ENCODE data around the gene SNRK.
"Not testable (repeated sequence)": the region's sequence is repeated elsewhere in the genome, so short reads cannot be mapped to it uniquely, and the experiment has no call there.

Gene SNRK

DNA sequence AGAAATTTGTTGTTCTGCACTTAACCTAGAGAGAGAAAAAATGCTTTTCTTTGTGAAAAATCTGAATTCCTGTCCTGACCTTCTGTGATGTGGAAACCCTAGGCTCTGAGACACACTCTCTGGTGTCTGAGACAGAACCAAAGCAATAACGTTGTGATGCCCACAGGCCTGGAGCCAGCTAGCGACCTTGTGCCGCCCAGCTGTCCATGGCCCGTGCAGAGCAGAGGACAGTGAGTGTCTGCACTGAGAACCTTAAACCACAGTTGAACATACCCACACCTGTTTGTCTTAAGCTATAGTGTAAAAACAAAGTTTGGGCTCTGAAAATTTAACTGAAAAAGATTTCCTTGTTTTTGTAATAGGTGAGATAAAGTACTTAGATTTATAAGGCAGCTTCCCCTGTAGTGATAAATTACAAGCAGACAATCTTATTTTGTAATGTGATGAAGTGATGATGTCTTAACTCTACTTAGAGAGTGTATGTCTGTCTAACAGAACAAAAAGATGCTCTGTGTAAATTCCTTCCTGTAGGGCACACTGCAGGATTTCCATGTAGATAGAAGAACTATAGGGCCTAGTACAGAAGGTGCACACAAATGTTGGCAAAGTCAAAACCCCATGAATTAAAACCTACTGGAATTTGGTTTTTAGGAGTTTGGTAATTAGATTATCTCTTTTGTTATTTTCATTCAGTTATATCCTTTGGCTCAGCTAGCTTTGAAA is 62.7 kb downstream of the SNRK start:
- DNase-seq: no peak

DNA sequence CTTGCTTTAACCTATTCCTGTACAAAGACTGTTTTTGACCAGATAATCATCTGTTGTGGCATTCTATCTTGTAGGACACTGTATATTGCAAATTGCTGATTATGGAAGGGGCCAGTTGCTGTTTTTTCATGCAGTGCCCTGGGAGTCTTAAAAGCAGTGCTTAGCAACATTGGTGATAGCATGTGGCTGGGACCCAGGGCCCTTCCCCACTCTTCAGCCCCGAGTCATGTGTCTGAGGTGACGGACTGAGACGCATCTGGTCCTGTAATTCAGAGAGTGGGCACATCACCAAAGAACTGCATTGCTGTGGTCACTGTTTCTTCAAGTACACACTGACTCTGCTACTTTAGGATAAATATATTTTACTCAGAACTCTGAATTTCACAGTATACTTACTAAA is 63.4 kb downstream of the SNRK start:
- DNase-seq: no peak

DNA sequence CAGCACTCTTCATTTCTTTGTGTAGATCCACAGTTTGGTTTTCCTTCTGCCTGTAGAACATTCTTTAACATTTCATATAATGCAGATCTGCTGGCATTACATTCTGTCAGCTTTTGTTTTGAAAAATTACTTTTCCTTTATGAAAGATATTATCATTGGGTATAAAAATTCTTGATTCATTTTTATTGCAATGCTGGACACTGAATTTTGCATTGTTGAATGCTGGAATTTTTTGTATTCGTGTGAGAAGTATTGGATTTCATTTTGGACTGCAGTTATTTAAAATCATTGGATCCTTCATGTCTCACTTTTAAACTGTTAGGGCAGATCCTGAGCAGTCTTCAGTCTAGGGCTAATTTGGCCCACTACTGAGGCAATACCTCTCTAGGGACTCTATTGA is 67.1 kb downstream of the SNRK start:
- DNase-seq: no peak

DNA sequence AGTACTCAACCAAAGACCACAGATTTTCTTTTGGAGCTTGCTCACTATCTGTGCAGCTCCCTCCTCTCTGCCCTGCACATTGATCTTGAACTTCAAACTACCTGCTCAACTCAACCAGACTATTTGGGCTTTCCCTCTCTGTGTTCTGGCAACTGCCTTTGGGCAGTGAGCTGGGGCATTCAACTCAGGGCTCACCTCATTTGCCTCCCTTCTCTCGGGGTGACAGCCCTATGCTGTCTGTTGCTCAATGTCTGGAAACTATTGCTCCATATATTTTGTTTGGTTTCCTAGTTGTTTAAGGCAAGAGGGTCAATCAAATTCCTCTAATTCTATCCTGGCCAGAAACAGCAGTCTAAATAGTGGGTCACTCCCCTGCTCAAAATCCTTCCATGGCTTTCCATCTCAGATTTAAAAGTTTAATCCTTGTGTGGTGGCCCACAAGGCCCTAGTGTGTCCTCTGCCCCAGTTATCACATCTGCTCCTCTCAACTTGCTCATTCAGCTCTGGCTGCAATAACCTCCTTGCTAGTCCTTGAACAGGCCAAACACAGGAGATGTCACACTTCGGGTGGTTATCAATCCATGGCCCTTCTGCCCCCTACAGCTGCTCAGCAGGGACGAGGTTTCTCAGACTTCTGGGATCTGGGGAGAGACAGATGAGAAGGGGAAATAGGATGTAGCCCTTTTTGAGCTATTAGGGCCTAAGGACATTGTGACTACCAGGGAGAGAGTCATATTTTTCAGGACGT is 67.8 kb downstream of the SNRK start:
- no peak for DNase-seq

DNA sequence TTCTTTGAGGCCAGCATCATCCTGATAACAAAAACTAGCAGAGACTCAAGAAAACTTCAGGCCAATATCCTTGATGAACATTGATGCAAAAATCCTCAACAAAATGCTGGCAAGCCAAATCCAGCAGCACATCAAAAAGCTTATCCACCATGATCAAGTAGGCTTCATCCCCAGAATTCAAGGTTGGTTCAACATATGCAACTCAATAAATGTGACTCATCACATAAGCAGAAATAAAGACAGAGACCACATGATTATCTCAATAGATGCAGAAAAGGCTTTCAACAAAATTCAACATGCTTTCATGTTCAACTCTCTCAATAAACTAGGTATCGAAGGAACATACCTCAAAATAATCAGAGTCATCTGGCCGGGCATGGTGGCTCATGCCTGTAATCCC is 69.7 kb downstream of the SNRK start:
- DNase-seq: not testable (repeated sequence)

DNA sequence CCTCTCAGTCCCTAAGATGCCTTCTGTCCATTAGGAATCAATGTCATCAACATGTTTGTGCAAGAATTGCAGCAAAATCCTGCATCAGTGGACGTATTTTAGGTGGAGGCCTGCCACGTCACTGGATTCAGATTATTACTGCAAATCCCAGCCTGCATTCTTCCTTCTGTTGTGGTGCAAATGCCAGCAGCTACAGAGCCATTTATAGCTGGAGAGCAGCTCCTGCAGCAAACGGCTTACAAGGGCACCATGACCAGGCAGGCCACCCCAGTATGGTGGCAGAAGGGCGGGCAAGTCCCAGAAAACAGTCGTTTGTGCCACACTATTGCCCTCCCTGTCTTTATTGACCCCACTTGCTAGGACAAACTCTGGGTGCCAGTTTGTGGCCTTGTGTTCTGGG is 74.7 kb downstream of the SNRK start:
- no peak for DNase-seq

DNA sequence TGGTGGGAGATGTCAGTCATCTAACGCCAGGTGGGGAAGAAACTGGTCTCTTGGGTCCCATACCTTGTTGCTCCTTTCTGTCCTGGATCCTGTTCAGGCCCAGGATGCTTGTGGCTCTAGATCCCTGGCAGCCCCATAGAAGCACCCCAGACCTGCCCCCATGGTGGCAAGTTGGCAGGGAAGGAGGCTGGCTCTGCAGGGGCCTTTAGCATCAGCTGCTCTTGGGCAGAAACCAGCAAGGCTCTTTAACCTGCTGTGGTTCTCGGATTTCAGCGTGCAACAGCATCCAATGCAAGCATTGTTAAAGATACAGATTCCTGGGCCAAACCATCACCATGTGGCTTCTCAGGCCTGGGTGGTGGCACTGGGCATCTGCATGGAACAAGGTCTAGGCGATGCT is 75.8 kb downstream of the SNRK start:
- DNase-seq: no peak

DNA sequence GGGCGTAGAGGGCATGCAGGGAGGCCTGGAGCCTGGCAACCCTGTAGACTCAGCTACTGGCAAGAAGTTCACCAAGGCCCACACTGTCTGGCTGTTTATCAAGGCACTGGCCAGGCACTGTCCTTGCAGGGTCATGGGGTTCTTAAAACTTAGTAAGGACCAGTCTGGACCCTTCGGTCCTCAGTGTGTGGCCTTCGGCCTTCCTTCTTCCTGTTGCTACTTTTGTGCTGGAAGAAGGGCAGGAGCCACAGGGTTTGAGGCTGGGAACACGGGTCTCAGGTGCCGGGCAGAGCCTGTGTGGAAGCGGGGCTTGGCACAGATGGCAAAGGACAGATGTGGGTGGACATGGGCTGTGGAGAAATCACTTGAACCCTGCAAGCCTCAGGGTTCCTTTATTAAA is 76.6 kb downstream of the SNRK start:
- DNase-seq: no peak

DNA sequence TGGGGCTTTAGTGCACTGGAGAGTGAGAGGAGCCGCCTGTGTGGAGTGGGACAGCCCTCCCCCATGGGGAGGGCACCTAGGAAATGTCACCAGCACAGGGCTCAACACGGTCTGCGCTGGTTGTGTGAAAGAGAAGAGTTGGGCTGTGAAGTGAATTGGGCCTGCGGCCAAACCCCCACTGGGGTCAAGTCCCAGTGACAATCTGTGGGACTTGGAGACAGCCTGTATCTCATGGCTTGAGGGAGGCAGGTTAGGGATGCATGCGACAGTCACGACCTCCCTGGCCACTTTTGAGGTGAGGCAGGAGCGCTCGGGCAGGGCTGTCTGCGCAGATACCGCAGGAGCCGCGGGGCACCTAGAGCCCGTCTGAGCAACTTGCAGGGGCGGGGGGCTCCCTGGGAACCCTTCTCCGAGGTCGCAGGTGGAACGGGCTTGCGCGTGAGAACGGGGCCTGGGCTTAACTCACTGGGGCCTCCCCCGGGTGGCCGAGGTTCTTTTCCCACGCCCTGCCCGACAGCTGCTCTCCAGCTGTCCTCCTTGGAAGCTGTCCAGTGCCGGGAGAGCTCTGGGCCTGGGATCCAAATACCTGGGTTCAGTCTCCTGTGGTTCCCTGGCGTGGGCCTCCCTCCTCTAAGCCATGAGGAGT is 77.4 kb downstream of the SNRK start:
- DNase-seq: no peak

DNA sequence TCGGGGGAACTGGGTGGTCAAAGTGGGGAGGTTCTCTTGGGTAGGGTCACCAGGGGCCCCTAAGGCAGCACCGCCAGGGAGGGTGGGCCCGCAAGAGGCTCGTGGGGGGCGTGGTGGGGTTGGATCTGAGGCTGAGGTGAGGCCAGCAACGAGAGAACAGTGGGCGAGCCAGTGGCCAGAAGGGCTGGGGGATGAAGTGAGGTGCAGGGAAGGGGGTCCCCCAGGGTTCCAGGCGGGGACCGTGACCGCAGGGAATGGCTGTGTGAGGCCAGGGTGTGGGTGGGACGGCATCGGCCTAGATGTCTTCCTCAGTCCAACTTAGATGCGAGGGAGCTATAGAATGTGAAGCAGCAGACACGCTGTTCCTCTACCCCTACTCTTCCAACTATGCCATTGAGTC is 78.2 kb downstream of the SNRK start:
- DNase-seq: no peak

DNA sequence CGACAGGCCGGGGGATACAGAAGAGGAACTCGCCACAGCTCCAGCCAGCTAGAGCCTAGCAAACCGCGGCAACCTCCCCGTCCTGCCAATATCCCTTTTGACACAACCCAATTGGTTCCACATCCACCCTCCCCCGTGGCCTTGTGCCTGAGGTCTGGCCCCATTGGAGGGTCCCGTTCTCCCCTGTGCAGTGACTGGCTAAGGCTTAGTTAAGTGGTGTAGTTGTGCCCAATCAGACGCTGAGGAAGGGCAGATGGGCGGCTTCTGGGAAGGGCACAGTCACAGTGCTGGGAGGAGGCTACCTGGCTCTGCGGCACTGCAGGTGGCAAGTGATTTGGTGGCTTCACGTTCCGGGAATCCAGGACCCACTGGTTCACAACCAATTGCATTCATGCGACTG is 78.6 kb downstream of the SNRK start:
- no peak for DNase-seq

DNA sequence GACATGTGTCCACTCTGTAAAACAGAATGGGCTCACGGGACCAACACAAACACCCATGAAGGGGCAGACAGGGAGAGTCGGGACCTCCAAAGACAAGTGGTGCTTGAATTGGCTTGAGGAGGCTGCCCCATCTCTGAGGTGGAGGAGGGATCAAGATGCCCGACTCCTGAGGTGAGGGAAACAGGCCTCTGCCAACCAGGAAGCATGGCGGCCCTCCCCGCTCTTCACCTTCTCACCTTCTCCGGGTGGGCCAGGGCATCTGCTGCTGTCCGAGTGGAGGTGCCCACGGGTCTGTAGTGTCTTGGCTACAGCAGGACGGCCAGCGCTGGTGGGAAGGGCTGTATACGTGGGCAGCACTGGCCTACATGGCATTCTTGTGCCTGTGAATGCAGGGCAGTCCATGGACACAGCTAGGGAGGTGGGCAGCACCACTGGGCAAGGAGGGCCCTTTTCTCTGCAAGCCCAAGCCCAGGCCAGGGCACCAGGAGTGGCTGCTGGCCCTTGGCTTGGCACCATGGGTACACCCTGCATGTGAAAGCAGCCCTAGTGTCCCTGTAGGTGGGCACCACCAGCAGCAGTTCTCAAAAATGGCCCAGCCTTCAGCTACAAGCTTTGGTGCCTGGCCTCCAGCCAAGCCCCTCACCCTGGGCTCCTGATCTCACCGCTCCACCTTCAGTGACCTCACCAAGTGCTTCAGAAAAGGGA is 79.4 kb downstream of the SNRK start:
- DNase-seq: no peak

DNA sequence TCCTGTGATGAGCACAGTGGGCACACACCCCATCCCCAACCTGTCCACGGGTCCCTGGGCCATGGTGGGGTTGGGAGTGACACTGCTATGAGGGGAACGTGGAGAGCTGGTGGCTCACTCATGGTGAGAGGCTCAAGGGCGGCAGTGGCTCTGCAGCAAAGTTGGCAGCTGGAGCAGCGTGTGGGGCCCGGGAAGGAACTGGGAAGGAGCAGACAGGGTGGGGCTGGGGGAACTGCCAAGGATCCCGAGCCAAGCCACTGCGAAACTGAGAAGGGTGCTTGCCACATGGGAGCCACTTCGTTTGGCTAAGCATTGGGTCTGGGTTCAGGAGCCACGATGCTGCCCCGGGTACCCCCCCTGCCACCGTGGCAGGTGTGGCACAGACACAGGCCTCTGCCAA is 80.1 kb downstream of the SNRK start:
- no peak for DNase-seq

DNA sequence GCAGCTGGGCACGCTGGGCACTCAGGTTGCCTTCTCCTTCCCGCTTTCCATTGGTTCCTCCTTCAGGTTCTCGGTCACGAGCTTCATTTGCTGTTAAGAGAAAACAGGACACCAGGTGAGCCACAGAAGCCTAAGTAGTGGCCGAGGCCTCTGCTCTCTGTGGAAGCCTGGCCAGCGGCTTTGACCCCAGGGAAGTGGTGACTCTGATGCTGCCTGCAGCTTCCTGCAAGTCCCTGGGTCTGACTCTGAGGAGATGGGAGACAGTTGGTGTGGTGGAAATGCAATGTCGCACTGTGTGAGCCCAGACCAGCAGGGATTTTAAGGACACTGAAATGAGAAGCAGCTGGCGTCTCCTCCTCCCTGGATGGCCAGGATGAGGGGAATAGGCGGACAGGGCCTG is 80.5 kb downstream of the SNRK start:
- DNase-seq: no peak

DNA sequence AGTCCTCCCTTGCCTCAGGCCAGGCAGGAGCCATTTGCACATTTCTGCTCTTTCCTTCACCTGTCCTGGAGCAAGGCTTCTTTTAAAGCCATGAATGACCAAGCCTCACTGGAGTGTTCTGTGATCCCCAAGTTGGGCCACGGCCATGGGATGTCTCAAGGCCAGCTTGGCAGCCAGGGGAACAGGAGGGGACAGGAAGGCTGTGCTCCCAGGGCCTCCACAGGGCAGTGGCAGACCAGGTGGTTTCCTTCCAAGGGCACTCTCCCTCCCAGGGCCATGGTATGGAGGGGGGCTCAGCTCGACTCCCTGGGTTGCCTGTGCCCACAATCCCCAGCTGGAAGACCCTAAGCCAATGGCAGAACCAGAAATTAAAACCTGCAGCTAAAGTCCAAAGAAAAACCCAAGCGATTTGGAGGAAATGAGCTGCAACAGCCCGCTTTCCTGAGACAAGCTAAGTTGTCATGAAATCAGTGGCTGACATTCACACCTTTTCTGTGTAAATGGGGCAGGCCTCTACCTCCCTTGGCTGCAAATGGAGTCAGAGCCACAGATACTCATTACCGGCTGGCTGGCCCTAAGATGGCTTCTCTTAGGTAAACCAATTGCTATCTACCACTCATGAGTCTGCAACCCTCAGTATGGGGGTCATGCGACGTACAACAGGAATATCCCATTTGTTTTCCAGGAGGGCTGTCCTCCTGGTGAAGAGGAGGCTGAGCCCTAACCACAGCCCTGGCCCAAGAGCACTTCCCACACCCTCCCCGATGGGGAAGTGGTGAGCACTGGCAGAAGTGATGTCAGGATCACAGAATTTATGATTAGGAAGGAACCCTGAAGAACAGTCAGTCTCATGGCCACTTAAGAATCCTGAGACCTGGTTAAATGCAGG is 83.3 kb downstream of the SNRK start:
- no peak for DNase-seq

DNA sequence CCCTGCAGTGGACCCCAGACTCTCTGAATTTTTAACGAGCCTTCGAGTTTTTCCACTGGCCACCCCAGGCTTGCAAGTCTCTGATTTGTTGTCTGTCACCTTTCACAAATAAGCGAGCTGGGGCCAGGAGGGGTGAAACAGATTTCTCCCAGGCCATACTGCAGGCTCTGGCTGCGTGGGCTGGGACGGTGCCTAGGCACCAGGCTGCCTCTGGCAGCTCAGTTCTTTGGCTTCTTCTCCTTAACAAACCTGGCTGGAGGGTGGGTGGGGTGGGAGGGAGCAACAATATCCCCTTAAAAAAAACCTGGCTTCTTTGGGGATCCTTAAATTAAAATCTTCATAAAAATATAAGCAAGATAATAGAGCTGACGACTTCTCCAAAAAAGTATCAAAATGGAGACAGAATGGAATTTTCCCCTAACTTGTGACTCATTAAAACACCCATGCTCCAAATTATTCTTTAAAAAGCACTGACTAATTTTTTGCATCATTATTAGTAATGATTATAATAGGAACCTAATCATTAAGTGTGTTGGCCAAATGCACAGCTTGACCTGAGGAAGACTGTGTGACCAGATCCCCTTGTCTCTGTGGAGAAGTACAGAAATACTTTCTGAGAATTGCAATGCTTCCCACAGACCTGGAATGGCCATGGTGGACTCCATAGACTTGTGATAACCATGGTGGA is 84.1 kb downstream of the SNRK start:
- DNase-seq: no peak

DNA sequence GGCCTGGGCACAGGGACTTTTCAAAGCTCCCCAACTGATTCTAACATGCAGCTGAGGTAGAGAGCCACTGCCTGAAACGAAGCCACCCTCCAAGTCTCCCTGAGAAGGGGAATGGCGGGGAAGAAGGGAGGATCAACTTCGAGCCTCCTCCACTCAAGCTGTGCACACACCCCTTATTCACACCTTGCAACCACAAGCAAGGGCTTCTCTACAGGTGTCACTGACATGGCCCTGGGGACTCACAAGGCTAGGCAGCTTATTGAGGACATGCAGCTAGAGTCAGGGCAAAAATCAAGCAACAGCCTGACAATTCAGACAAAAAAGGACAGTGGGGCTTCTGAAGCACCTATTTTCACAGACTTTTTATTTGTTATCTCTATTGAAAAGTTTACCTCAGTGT is 85.2 kb downstream of the SNRK start:
- no peak for DNase-seq

DNA sequence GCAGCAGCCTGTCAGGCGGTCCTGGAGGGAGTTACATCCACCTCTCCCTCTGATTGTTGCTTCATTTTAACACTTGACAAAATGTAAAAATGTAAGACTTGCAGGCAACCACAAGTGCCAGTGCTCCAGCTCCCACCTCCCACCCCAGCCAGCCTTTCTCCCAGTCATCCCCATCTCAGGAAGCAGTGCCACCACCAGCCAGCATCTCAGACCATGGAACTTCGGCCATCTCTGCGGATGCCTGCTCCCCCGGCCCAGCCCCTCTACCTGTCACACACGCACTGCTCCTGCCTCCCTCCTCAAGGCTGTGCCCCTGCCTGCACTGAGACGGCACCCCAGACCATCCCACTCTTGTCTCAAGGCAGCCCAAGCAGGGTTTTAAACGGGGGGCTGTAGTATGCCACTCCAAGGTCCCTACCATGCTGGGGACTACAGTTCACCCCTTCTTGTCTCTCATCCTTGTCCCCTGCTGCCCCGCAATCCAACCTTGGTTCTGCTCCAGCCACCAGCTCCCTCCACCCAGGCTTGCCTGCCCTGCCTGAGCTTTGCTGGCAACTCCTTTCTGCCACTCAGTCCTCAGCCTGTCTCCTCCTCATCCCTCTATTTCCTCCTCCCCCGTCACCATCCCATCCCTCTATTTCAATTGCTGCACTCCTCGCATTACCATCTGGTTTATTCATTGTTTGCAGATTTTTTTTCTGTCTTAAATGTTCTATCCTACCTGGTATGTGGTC is 85.8 kb downstream of the SNRK start:
- no peak for DNase-seq

DNA sequence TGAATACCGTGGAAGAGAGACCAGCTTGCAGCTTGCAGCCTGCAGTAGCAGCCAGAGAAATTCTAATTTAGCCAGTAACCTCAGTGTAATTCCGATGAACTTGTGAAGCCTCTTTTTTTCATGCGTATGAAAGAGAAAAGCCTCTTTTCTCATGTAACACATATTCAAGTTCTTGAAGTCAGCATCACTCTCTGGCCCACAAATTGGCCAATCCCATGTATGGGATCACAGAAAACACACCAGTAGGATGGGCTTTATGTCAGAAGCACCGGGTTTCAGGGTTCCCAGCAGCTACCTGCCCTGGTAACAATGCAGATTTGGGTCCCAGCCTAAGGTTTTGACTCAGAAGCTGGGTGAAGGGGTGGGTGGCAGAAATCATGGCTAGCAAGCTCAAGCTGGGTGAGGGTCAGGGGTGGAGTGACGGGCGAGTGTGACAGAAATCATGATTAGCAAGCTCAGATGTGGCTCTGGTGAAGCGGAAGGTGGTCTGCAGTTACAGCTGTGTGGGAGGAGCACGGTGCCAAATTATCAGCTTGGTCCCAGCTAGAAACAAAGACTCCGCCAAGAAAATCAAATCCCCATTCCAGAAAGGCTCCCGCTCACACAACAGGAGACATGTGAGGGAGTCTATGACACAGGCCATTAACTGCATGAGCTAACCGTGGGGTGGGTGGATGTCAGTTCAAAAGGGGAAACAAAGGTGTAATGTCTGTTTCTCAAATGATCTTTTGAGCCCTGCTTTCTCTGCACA is 86.6 kb downstream of the SNRK start:
- no peak for DNase-seq

DNA sequence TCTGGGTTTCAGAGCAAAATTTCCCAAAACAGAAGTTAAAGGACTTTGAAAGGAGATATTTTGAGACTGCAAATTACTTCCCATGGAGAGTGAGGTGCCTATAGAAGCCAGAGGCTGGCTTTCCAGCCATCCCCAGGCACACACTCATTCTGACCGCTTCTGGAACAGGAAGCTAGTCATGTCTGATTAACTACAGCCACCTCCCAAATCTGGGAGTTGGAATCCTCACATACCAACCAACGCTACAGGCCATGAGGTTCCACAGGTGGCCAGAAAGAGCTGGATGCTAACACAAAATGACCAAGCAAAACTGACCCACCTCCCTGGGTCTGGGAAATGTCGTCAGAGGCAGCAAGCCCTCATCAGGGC is 87.2 kb downstream of the SNRK start:
- DNase-seq: no peak

Data from activated gamma-delta T cell (primary cell).